NB4 (cell line): ENCODE measurements around the gene SLC30A4.

ENCODE experiments used
- CTCF ChIP-seq: IDR thresholded peaks from one replicate; pipeline ENCODE4 v1.5.1; 2012; ENCODE audit warnings: low read depth, low read length
- MAX ChIP-seq: IDR thresholded peaks from 2 replicates; pipeline ENCODE4 v1.6.1; 2011; ENCODE audit warnings: low read depth, low read length
- MYC ChIP-seq: IDR thresholded peaks from 2 replicates; pipeline ENCODE4 v1.6.1; 2011; ENCODE audit warnings: low read depth, low read length
- POLR2A ChIP-seq: IDR thresholded peaks from 2 replicates; pipeline ENCODE4 v1.6.1; 2011; ENCODE audit warnings: mild to moderate bottlenecking; ENCODE audit not compliant: insufficient read length; ENCODE audit errors: extremely low read depth

- TF ChIP-seq CTCF, result peak; percentile 48
- no peak for TF ChIP-seq POLR2A
- TF ChIP-seq MYC, result peak; percentile 56
- peak; percentile 63 for TF ChIP-seq MAX
Observed at GRCh38 chr15:45457641-45458539, 64.7 kb downstream of the SLC30A4 start.
